HG03095 (cell line): ENCODE data around the gene MFGE8.

ENCODE experiments used
- ATAC-seq: cut with Tn5 transposase; IDR thresholded peaks from one replicate; pipeline ENCODE4 v1.9.1; 2021; ENCODE audit warnings: moderate library complexity; ENCODE audit not compliant: unreplicated experiment

MFGE8 gene

GRCh38 chr15:88874684-88875083 is 38.5 kb downstream of the MFGE8 start:
- ATAC-seq = no peak

DNA sequence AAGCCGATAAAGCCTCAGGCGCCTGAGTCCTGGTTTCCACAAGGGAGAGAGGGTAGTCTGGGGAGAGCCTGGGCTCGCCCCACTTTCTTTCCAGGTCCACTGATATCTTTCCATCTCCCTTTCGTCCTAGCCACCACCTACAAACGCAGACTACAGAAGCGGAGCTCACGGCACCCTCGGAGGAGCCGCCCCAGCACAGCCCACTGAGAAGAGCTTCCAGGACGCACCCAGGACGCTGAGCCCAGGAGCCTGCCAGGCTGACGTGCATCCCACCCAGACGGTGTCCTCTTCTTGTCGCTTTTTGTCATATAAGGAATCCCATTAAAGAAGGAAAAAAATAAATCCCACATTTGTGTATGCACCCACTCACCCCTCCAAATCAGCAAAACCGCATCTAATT is 38.9 kb downstream of the MFGE8 start:
- no peak for ATAC-seq

DNA sequence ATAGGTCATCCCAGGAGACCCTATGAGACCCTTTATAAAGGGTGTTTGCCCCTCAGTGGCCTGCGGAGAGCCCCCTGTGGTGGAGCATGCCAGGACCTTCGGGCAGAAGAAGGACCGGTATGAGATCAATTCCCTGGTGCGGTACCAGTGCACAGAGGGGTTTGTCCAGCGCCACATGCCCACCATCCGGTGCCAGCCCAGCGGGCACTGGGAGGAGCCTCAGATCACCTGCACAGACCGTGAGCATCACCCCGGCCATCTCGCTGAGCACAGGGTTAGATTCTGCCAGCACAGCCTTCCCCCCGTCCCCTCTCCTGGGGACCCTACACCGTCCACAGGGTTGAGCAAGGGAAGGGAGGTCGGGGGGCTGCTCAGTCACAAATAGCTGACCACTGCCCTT is 39.4 kb downstream of the MFGE8 start:
- ATAC-seq = no peak

GRCh38 chr15:88872706-88873105 is 40.5 kb downstream of the MFGE8 start:
- ATAC-seq = no peak

- ATAC-seq = no peak
Measured at GRCh38 chr15:88872106-88872505, 41.1 kb downstream of the MFGE8 start.

DNA sequence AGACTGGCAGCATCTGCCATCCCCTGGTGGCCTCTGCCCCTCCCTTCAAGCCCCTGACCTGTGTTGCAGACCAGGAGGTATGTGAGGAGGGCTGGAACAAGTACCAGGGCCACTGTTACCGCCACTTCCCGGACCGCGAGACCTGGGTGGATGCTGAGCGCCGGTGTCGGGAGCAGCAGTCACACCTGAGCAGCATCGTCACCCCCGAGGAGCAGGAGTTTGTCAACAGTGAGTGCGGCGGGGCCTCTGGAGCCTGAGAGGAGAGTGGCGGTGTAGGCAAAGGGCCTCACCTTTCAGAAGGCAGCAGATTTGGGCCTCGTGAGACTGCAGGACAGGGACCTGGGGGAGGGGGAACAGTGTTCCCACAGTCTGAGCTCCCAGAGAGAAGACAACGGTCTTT is 41.9 kb downstream of the MFGE8 start:
- no peak for ATAC-seq

DNA sequence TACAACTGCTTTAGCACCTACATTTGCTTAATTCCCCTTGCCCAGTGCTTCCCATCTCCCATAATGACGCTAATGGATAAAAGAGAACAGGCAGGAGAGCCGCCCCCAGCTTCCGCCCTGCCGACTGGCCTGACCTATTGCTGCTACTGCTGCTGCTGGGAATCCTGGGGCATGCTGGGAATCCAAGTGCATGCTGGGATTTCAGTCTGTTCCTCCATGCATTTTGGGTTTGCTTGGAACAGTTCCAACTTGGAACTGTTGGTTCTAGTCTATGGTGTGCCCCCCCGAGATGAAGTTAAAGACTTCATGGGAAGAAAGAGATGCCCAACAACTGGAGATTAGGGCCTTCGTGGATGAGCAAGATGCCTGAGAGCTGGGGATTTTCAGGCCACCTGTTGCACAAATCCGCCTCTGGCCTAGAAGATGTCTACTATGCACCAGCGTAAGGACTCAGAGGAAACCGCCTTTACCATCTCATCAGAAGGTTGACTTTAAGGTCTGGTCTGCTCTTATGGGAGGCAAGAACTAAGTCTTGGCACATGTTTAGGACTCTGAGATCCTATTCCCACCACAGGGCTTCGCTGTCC is 46.8 kb downstream of the MFGE8 start:
- no peak for ATAC-seq

- ATAC-seq = no peak
Measured at GRCh38 chr15:88865498-88866099, 47.6 kb downstream of the MFGE8 start.

DNA sequence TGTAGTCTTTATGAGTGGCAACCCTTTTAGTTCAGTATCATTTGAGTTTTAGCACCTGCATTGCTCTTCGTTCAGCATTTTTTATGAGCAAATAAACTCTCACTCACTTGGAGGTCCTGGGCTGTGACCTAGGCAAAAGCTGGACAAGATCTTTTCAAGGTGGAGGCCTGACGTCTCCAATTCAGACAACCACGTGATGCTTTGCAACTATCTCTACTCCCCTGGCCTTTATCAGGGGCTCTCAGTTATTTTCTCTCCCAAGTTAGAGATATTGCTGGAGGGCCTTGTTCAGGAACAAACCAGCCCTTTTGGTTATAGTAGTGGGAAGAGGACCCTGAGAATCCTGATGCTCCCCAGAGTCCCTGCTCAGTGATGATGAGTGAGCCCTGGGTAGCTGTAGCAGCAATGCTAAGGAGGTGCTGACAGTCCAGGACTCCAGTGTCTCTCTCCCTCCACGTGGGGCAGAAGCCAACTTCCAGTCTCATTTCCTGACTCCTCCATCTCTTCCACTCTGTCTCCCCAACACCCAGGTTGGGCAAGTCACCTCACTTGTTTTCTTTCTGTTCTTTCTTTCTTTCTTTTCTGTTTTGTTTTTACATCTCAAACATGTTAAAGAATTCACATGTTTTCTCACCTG is 48.2 kb downstream of the MFGE8 start:
- no peak for ATAC-seq

DNA sequence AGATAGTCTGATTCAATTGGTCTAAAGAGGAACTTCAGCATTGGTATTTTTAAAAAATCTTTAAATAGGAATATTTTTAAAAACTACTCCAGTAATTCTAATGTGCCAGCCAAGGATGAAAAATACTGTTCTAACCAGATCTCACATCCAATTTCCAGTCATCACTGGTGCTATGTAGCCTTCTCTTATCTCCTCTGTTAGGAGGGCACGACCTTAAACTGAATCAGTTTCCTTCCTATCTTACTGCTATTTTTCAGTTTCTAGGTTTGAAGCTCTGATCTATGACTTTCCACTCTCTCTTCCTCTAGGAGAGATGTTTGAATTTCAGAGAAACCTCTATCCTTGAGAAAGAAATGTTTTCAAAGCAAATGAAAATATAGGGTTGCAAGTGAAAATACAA is 49.8 kb downstream of the MFGE8 start:
- no peak for ATAC-seq

DNA sequence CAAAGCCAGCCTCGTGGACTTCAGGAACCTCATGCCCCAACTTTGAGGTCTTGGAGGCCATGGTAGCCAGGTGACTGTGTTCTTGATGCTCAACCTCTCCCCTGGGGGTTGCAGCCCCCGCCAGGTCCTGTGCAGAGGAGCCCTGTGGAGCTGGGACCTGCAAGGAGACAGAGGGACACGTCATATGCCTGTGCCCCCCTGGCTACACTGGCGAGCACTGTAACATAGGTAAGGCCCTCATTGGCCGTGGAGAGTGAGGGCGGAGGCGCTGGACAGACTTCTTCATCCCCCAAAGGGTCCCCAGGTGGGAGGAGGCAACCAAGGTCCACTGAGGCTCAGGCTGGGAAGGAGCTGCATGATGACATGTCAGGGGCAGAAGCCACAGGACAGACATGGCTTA is 53.0 kb downstream of the MFGE8 start:
- ATAC-seq = no peak

- no peak for ATAC-seq
Measured at GRCh38 chr15:88859550-88859949, 53.6 kb downstream of the MFGE8 start.

DNA sequence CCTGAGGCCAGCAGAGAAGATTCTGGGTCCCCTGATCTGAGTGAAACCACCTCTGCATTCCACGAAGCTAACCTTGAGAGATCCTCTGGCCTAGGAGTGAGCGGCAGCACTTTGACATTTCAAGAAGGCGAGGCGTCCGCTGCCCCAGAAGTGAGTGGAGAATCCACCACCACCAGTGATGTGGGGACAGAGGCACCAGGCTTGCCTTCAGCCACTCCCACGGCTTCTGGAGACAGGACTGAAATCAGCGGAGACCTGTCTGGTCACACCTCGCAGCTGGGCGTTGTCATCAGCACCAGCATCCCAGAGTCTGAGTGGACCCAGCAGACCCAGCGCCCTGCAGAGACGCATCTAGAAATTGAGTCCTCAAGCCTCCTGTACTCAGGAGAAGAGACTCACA is 54.2 kb downstream of the MFGE8 start:
- ATAC-seq = no peak

GRCh38 chr15:88852476-88852875 is 60.7 kb downstream of the MFGE8 start:
- ATAC-seq = no peak

DNA sequence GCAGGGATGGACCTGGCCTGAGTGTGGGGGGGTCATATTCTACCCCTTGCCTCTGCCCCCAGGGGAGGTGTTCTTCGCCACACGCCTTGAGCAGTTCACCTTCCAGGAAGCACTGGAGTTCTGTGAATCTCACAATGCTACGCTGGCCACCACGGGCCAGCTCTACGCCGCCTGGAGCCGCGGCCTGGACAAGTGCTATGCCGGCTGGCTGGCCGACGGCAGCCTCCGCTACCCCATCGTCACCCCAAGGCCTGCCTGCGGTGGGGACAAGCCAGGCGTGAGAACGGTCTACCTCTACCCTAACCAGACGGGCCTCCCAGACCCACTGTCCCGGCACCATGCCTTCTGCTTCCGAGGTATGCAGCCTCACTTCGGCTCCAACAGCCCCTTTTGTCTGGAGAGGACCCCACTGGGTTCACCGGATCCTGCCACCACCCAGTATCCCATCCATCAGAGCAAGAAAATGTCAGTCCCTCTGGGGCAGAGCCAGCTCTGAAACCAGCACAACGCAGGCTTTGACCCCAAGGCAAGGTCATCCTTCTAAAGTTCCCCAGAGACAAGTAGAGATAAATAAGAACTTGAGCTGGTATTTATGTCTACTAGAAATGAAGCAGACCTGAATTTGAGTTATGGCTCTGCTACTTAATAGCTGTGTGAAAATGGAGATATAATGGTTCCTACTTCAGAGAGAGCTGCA is 63.7 kb downstream of the MFGE8 start:
- ATAC-seq = no peak
